AG09309 (cell line): ENCODE results near the gene OPRM1.
A peak's percentile ranks its signal among the peaks of the same experiment; 100 is the strongest.

ENCODE experiments used
- DNase-seq: peaks from one replicate; pipeline ENCODE4 v3.0.0-alpha.2; 2010; ENCODE audit warnings: low read depth
- H3K4me3 ChIP-seq: 2 replicates; pipeline ENCODE4 v1.5.1; 2011; ENCODE audit warnings: mild to moderate bottlenecking, low read depth, low read length, moderate library complexity; ENCODE audit not compliant: control insufficient read depth
- TF ChIP-seq, protein P1 (sequence below): IDR thresholded peaks from 2 replicates; pipeline ENCODE4 v1.5.1; 2011; ENCODE audit warnings: mild to moderate bottlenecking, low read depth, low read length, inconsistent platforms; ENCODE audit not compliant: insufficient read depth, control insufficient read depth; ENCODE audit errors: missing control alignments

Gene OPRM1

GRCh38 chr6:154247119-154247861, 208.2 kb downstream of the OPRM1 start:
- TF ChIP-seq, protein P1, sequence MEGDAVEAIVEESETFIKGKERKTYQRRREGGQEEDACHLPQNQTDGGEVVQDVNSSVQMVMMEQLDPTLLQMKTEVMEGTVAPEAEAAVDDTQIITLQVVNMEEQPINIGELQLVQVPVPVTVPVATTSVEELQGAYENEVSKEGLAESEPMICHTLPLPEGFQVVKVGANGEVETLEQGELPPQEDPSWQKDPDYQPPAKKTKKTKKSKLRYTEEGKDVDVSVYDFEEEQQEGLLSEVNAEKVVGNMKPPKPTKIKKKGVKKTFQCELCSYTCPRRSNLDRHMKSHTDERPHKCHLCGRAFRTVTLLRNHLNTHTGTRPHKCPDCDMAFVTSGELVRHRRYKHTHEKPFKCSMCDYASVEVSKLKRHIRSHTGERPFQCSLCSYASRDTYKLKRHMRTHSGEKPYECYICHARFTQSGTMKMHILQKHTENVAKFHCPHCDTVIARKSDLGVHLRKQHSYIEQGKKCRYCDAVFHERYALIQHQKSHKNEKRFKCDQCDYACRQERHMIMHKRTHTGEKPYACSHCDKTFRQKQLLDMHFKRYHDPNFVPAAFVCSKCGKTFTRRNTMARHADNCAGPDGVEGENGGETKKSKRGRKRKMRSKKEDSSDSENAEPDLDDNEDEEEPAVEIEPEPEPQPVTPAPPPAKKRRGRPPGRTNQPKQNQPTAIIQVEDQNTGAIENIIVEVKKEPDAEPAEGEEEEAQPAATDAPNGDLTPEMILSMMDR: no peak
- no peak overlapping the region for H3K4me3 ChIP-seq
- DNase-seq: no peak

GRCh38 chr6:154249499-154250298, 210.7 kb downstream of the OPRM1 start:
- TF ChIP-seq, protein P1: no peak
- DNase-seq: no peak
- H3K4me3 ChIP-seq: no peak overlapping the region

DNA sequence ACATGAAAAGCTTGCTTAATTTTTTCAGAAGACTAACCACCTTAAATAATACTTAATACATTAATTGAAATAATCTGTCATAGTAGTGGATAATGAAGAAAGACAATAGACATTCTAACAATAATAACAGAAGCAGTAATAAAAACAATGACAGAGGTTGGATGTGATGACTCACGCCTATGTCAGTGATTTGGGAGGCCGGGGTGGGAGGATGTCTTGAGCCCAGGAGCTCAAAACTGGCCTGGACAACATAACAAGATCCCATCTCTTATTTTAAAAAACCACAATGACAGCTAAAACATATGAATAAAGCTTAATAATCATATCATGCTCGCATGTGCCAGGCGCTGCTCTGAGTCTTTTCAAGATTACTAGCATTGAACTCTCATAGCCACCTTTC, 212.1 kb downstream of the OPRM1 start:
- TF ChIP-seq, protein P1: no peak
- DNase-seq: no peak
- no peak overlapping the region for H3K4me3 ChIP-seq

- peak; percentile 1 for DNase-seq
- TF ChIP-seq, protein P1: no peak
- H3K4me3 ChIP-seq: no peak overlapping the region
Measured at GRCh38 chr6:154252678-154253077, 213.6 kb downstream of the OPRM1 start.

GRCh38 chr6:154257067-154257466, 218.0 kb downstream of the OPRM1 start:
- DNase-seq: no peak
- H3K4me3 ChIP-seq: no peak overlapping the region
- TF ChIP-seq, protein P1: no peak

GRCh38 chr6:154258064-154258757, 219.2 kb downstream of the OPRM1 start:
- TF ChIP-seq, protein P1: no peak
- DNase-seq: no peak
- no peak overlapping the region for H3K4me3 ChIP-seq
